HepG2 (cell line): ENCODE data around the gene OGT. TPM values are rescaled to one million over a fixed set of nuclear protein-coding genes. Genes with fewer than 3 reads are reported as not detected.

Experiments used
- AHR ChIP-seq: IDR thresholded peaks from 2 replicates; pipeline ENCODE4 v1.6.1; 2018; ENCODE audit warnings: missing genetic modification reagents, missing compliant biosample characterization
- ATF7 ChIP-seq, 2 experiments: fragments of 450-650 bp in 1 of 2; sonication (generic) in 1 of 2; formaldehyde crosslinking in 1 of 2; IDR thresholded peaks; 2 replicates each; pipeline versions ENCODE4 v1.4.0 to v1.6.1; 2016 to 2020; ENCODE audit warnings: antibody characterized with exemption in 1 of 2, mild to moderate bottlenecking in 1 of 2, missing genetic modification reagents in 1 of 2
- FOXA3 ChIP-seq: IDR thresholded peaks from 2 replicates; pipeline ENCODE4 v1.6.1; 2016; ENCODE audit warnings: missing genetic modification reagents, missing compliant biosample characterization
- HDAC2 ChIP-seq: sonication (generic); formaldehyde crosslinking; IDR thresholded peaks from 2 replicates; pipeline ENCODE4 v1.4.0; 2020; ENCODE audit warnings: missing genetic modification reagents
- MTF1 ChIP-seq: sonication (generic); formaldehyde crosslinking; IDR thresholded peaks from 2 replicates; pipeline ENCODE4 v1.5.0; 2020; ENCODE audit warnings: missing genetic modification reagents
- NBN ChIP-seq: fragments of 450-650 bp; conservative IDR thresholded peaks from 2 replicates; pipeline ENCODE4 v1.6.1; 2017
- NFE2L2 ChIP-seq: fragments of 150-350 bp; IDR thresholded peaks from 2 replicates; pipeline ENCODE4 v1.6.1; 2014; ENCODE audit warnings: low read length
- PPARG ChIP-seq: conservative IDR thresholded peaks from 2 replicates; pipeline ENCODE4 v1.6.1; 2016; ENCODE audit warnings: missing biosample characterization, missing genetic modification reagents
- RBFOX2 ChIP-seq: fragments of 200-400 bp; formaldehyde crosslinking; IDR thresholded peaks from 2 replicates; pipeline ENCODE4 v1.6.1; 2017; ENCODE audit warnings: low read depth, mild to moderate bottlenecking, low read length
- RFX5 ChIP-seq: IDR thresholded peaks from 2 replicates; pipeline ENCODE4 v1.6.1; 2011; ENCODE audit warnings: low read depth, low read length, improper control_type of control experiment
- ZC3H4 ChIP-seq: sonication (generic); formaldehyde crosslinking; IDR thresholded peaks from 2 replicates; pipeline ENCODE4 v1.4.0; 2020; ENCODE audit warnings: missing genetic modification reagents, borderline replicate concordance
- ZNF326 ChIP-seq: sonication (generic); formaldehyde crosslinking; IDR thresholded peaks from 2 replicates; pipeline ENCODE4 v1.4.0; 2020; ENCODE audit warnings: missing genetic modification reagents, borderline replicate concordance
- ZNF562 ChIP-seq: sonication (generic); formaldehyde crosslinking; IDR thresholded peaks from 2 replicates; pipeline ENCODE4 v1.8.0; 2022; ENCODE audit warnings: missing genetic modification reagents, borderline replicate concordance
- ZNF605 ChIP-seq: sonication (generic); formaldehyde crosslinking; IDR thresholded peaks from 2 replicates; pipeline ENCODE4 v1.8.0; 2022; ENCODE audit warnings: mild to moderate bottlenecking, missing genetic modification reagents
- ZNF782 ChIP-seq: sonication (generic); formaldehyde crosslinking; IDR thresholded peaks from 2 replicates; pipeline ENCODE4 v1.4.0; 2020; ENCODE audit warnings: missing genetic modification reagents, mild to moderate bottlenecking, borderline replicate concordance
- ZSCAN31 ChIP-seq: sonication (generic); formaldehyde crosslinking; IDR thresholded peaks from 2 replicates; pipeline ENCODE4 v1.5.0; 2020; ENCODE audit warnings: low read depth, mild to moderate bottlenecking, missing genetic modification reagents
- ZZZ3 ChIP-seq: sonication (generic); formaldehyde crosslinking; IDR thresholded peaks from 2 replicates; pipeline ENCODE4 v1.4.0; 2020; ENCODE audit warnings: missing genetic modification reagents, mild to moderate bottlenecking, borderline replicate concordance
- polyA plus RNA-seq, 8 experiments: library from polyadenylated mRNA; depleted of rRNA in 3 of 8; stranded (reverse) in 7 of 8; unstranded in 1 of 8; fragments of >200 nt; fragmentation: Illumina TruSeq in 4 of 8; extraction: Trizol in 4 of 8; gene quantifications; 2 replicates each; pipeline versions ENCODE4 v1.2.1 to v1.2.3, GENCODE V29; 2011 to 2016; ENCODE audit warnings: low read depth in 4 of 8, missing spikeins in 1 of 8, mixed read lengths in 1 of 8; ENCODE audit not compliant: insufficient read depth in 1 of 8
- total RNA-seq, 5 experiments: library from RNA; depleted of rRNA; stranded (reverse); fragments of >200 nt; fragmentation: Illumina TruSeq; extraction: Trizol; gene quantifications; 2 replicates each; pipeline ENCODE4 v1.2.3, GENCODE V29; 2016; ENCODE audit warnings: low read depth in 1 of 5
- TF ChIP-seq, protein P1 (sequence below): sonication (generic); formaldehyde crosslinking; IDR thresholded peaks from 2 replicates; pipeline ENCODE4 v1.4.0; 2020; ENCODE audit warnings: missing genetic modification reagents
- TF ChIP-seq, protein P2 (sequence below): sonication (generic); formaldehyde crosslinking; conservative IDR thresholded peaks from 2 replicates; pipeline ENCODE4 v1.5.0; 2020; ENCODE audit warnings: missing genetic modification reagents
- TF ChIP-seq, protein P3 (sequence below): sonication (generic); formaldehyde crosslinking; IDR thresholded peaks from 2 replicates; pipeline ENCODE4 v1.9.0; 2021; ENCODE audit warnings: missing genetic modification reagents, mild to moderate bottlenecking, borderline replicate concordance
- TF ChIP-seq, protein P4 (sequence below): sonication (generic); formaldehyde crosslinking; IDR thresholded peaks from 2 replicates; pipeline ENCODE4 v1.8.1; 2022; ENCODE audit warnings: mild to moderate bottlenecking, missing genetic modification reagents

The OGT gene
- total and polyA plus RNA-seq, 2 of the 13 experiments (the other 11 are each of a cell fraction or from before 2014, with no cell fraction given), result 71.7 to 463 TPM

DNA sequence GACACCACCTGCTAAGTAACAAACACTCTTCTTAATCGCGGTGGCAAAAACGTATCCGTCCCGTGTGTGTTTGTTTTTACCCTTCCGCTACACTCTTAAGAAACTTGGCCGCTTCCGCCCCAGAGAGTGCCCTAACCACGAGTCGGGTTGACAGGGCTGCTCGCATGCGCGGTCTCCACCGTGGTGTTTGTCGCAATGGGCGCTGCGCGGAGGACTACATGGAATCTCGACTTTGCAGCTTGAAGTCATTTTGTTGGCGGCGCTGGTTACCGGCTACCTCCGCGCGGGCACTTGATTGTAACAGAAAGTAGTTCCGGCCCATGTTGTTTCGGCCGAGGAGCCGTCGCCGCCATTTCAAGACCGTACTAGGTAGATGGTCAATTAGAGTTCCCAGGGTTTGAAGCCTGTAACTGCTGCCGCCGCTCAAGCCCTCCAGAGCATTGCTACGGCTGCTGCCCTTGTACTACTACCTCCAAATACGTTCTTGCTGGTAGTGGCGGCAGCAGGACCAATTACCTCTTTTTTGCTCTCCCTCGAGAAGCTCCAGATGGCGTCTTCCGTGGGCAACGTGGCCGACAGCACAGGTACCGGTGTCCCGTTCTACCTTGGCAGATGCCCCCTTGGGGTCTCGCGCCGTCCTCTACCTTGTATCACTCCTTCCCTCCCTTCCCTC, at the start of gene OGT (continued):
- TF ChIP-seq ZZZ3 (CRISPR knock-in tag) (peak; percentile 62; the same call in 1 of the 2 replicates), ZC3H4 (CRISPR knock-in tag) (no peak), NFE2L2 (no peak), ZNF562 (CRISPR knock-in tag) (no peak), RBFOX2 (peak; percentile 73), HDAC2 (peak; percentile 69), ZNF605 (CRISPR knock-in tag) (peak; percentile 74), ZSCAN31 (CRISPR knock-in tag) (peak; percentile 80), AHR (CRISPR knock-in tag) (no peak), FOXA3 (peak; percentile 55), MTF1 (CRISPR knock-in tag) (no peak), ATF7 (IDR thresholded peaks at IDR 0.05) (no peak), ATF7 (CRISPR knock-in tag; IDR thresholded peaks at IDR 0.05) (no peak), ZNF782 (0 out of 2 replicates have a peak, but pooled peaks have one; percentile 43), NBN (no peak), RFX5 (no peak), ZNF326 (no peak), PPARG (CRISPR knock-in tag) (peak; percentile 64)
- TF ChIP-seq, protein P1, sequence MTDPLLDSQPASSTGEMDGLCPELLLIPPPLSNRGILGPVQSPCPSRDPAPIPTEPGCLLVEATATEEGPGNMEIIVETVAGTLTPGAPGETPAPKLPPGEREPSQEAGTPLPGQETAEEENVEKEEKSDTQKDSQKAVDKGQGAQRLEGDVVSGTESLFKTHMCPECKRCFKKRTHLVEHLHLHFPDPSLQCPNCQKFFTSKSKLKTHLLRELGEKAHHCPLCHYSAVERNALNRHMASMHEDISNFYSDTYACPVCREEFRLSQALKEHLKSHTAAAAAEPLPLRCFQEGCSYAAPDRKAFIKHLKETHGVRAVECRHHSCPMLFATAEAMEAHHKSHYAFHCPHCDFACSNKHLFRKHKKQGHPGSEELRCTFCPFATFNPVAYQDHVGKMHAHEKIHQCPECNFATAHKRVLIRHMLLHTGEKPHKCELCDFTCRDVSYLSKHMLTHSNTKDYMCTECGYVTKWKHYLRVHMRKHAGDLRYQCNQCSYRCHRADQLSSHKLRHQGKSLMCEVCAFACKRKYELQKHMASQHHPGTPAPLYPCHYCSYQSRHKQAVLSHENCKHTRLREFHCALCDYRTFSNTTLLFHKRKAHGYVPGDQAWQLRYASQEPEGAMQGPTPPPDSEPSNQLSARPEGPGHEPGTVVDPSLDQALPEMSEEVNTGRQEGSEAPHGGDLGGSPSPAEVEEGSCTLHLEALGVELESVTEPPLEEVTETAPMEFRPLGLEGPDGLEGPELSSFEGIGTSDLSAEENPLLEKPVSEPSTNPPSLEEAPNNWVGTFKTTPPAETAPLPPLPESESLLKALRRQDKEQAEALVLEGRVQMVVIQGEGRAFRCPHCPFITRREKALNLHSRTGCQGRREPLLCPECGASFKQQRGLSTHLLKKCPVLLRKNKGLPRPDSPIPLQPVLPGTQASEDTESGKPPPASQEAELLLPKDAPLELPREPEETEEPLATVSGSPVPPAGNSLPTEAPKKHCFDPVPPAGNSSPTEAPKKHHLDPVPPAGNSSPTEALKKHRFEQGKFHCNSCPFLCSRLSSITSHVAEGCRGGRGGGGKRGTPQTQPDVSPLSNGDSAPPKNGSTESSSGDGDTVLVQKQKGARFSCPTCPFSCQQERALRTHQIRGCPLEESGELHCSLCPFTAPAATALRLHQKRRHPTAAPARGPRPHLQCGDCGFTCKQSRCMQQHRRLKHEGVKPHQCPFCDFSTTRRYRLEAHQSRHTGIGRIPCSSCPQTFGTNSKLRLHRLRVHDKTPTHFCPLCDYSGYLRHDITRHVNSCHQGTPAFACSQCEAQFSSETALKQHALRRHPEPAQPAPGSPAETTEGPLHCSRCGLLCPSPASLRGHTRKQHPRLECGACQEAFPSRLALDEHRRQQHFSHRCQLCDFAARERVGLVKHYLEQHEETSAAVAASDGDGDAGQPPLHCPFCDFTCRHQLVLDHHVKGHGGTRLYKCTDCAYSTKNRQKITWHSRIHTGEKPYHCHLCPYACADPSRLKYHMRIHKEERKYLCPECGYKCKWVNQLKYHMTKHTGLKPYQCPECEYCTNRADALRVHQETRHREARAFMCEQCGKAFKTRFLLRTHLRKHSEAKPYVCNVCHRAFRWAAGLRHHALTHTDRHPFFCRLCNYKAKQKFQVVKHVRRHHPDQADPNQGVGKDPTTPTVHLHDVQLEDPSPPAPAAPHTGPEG (CRISPR knock-in tag), result 0 out of 2 replicates have a peak, but pooled peaks have one; percentile 49
- TF ChIP-seq, protein P2, sequence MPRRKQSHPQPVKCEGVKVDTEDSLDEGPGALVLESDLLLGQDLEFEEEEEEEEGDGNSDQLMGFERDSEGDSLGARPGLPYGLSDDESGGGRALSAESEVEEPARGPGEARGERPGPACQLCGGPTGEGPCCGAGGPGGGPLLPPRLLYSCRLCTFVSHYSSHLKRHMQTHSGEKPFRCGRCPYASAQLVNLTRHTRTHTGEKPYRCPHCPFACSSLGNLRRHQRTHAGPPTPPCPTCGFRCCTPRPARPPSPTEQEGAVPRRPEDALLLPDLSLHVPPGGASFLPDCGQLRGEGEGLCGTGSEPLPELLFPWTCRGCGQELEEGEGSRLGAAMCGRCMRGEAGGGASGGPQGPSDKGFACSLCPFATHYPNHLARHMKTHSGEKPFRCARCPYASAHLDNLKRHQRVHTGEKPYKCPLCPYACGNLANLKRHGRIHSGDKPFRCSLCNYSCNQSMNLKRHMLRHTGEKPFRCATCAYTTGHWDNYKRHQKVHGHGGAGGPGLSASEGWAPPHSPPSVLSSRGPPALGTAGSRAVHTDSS, result no peak
- TF ChIP-seq, protein P3, sequence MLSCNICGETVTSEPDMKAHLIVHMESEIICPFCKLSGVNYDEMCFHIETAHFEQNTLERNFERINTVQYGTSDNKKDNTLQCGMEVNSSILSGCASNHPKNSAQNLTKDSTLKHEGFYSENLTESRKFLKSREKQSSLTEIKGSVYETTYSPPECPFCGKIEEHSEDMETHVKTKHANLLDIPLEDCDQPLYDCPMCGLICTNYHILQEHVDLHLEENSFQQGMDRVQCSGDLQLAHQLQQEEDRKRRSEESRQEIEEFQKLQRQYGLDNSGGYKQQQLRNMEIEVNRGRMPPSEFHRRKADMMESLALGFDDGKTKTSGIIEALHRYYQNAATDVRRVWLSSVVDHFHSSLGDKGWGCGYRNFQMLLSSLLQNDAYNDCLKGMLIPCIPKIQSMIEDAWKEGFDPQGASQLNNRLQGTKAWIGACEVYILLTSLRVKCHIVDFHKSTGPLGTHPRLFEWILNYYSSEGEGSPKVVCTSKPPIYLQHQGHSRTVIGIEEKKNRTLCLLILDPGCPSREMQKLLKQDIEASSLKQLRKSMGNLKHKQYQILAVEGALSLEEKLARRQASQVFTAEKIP (CRISPR knock-in tag), result no peak
- TF ChIP-seq, protein P4, sequence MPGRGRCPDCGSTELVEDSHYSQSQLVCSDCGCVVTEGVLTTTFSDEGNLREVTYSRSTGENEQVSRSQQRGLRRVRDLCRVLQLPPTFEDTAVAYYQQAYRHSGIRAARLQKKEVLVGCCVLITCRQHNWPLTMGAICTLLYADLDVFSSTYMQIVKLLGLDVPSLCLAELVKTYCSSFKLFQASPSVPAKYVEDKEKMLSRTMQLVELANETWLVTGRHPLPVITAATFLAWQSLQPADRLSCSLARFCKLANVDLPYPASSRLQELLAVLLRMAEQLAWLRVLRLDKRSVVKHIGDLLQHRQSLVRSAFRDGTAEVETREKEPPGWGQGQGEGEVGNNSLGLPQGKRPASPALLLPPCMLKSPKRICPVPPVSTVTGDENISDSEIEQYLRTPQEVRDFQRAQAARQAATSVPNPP (CRISPR knock-in tag), result no peak
